HepG2 (cell line): ENCODE results near the gene ZNF428. TPM values are rescaled to one million over a fixed set of nuclear protein-coding genes. Genes with fewer than 3 reads are reported as not detected.

Experiments used
- ERF ChIP-seq: IDR thresholded peaks from 2 replicates; pipeline ENCODE4 v1.6.1; 2018; ENCODE audit warnings: missing biosample characterization, missing genetic modification reagents
- FOXC1 ChIP-seq: sonication (generic); formaldehyde crosslinking; IDR thresholded peaks from 2 replicates; pipeline ENCODE4 v1.8.0; 2022; ENCODE audit warnings: mild to moderate bottlenecking, missing genetic modification reagents, borderline replicate concordance
- GMEB2 ChIP-seq: IDR thresholded peaks from 2 replicates; pipeline ENCODE4 v1.6.1; 2016; ENCODE audit warnings: missing biosample characterization, missing genetic modification reagents, low read depth
- KAT8 ChIP-seq: IDR thresholded peaks from 2 replicates; pipeline ENCODE4 v1.6.1; 2016; ENCODE audit warnings: missing genetic modification reagents, missing compliant biosample characterization
- MIXL1 ChIP-seq: IDR thresholded peaks from 2 replicates; pipeline ENCODE4 v1.6.1; 2016
- NCOR1 ChIP-seq: fragments of 200-600 bp; sonication (generic); IDR thresholded peaks from 2 replicates; pipeline ENCODE4 v1.7.0; 2017; ENCODE audit warnings: antibody characterized with exemption, low read length, borderline replicate concordance
- POLR2AphosphoS5 ChIP-seq: IDR thresholded peaks from 2 replicates; pipeline ENCODE4 v1.6.1; 2012; ENCODE audit warnings: low read depth, low read length
- RARG ChIP-seq: sonication (generic); formaldehyde crosslinking; IDR thresholded peaks from 2 replicates; pipeline ENCODE4 v1.4.0; 2020; ENCODE audit warnings: low read depth, mild to moderate bottlenecking, missing genetic modification reagents
- SP2 ChIP-seq: sonication (generic); formaldehyde crosslinking; IDR thresholded peaks from 2 replicates; pipeline ENCODE4 v1.5.1; 2020; ENCODE audit warnings: mild to moderate bottlenecking, missing genetic modification reagents
- SRSF1 ChIP-seq: fragments of 200-400 bp; formaldehyde crosslinking; optimal IDR thresholded peaks from 2 replicates; pipeline ENCODE3; 2017; ENCODE audit warnings: mild to moderate bottlenecking, low read depth, low read length, moderate library complexity
- SSRP1 ChIP-seq: IDR thresholded peaks from 2 replicates; pipeline ENCODE4 v1.6.1; 2016; ENCODE audit warnings: control low read depth
- TRAFD1 ChIP-seq: sonication (generic); formaldehyde crosslinking; IDR thresholded peaks from 2 replicates; pipeline ENCODE4 v1.5.1; 2020; ENCODE audit warnings: missing genetic modification reagents, mild to moderate bottlenecking, borderline replicate concordance
- TSC22D2 ChIP-seq: sonication (generic); formaldehyde crosslinking; IDR thresholded peaks from 2 replicates; pipeline ENCODE4 v1.5.1; 2020; ENCODE audit warnings: missing genetic modification reagents, mild to moderate bottlenecking, borderline replicate concordance
- ZMYM4 ChIP-seq: sonication (generic); formaldehyde crosslinking; IDR thresholded peaks from 2 replicates; pipeline ENCODE4 v1.8.1; 2023; ENCODE audit warnings: mild to moderate bottlenecking, missing genetic modification reagents
- ZNF180 ChIP-seq: sonication (generic); formaldehyde crosslinking; IDR thresholded peaks from 2 replicates; pipeline ENCODE4 v1.4.0; 2020; ENCODE audit warnings: low read depth, missing genetic modification reagents, borderline replicate concordance
- ZNF276 ChIP-seq: sonication (generic); formaldehyde crosslinking; IDR thresholded peaks from 2 replicates; pipeline ENCODE4 v1.4.0; 2020; ENCODE audit warnings: mild to moderate bottlenecking, low read depth, missing genetic modification reagents
- ZNF468 ChIP-seq: sonication (generic); formaldehyde crosslinking; IDR thresholded peaks from 2 replicates; pipeline ENCODE4 v1.8.0; 2022; ENCODE audit warnings: mild to moderate bottlenecking, moderate library complexity, missing genetic modification reagents
- ZNF501 ChIP-seq: sonication (generic); formaldehyde crosslinking; IDR thresholded peaks from 2 replicates; pipeline ENCODE4 v1.5.1; 2020; ENCODE audit warnings: mild to moderate bottlenecking, moderate library complexity, missing genetic modification reagents
- ZNF7 ChIP-seq: IDR thresholded peaks from 2 replicates; pipeline ENCODE4 v1.6.1; 2016; ENCODE audit warnings: missing biosample characterization, missing genetic modification reagents
- ZNF720 ChIP-seq: sonication (generic); formaldehyde crosslinking; IDR thresholded peaks from 2 replicates; pipeline ENCODE4 v1.4.0; 2020; ENCODE audit warnings: missing genetic modification reagents
- ZNF788 ChIP-seq: sonication (generic); formaldehyde crosslinking; IDR thresholded peaks from 2 replicates; pipeline ENCODE4 v1.5.0; 2020; ENCODE audit warnings: mild to moderate bottlenecking, missing genetic modification reagents, borderline replicate concordance
- polyA plus RNA-seq, 8 experiments: library from polyadenylated mRNA; depleted of rRNA in 3 of 8; stranded (reverse) in 7 of 8; unstranded in 1 of 8; fragments of >200 nt; fragmentation: Illumina TruSeq in 4 of 8; extraction: Trizol in 4 of 8; gene quantifications; 2 replicates each; pipeline versions ENCODE4 v1.2.1 to v1.2.3, GENCODE V29; 2011 to 2016; ENCODE audit warnings: low read depth in 4 of 8, missing spikeins in 1 of 8, mixed read lengths in 1 of 8; ENCODE audit not compliant: insufficient read depth in 1 of 8
- total RNA-seq, 5 experiments: library from RNA; depleted of rRNA; stranded (reverse); fragments of >200 nt; fragmentation: Illumina TruSeq; extraction: Trizol; gene quantifications; 2 replicates each; pipeline ENCODE4 v1.2.3, GENCODE V29; 2016; ENCODE audit warnings: low read depth in 1 of 5
- TF ChIP-seq, protein P1 (sequence below): sonication (generic); formaldehyde crosslinking; IDR thresholded peaks from 2 replicates; pipeline ENCODE4 v1.4.0; 2020; ENCODE audit warnings: missing genetic modification reagents, mild to moderate bottlenecking, borderline replicate concordance
- TF ChIP-seq, protein P2 (sequence below): IDR thresholded peaks from 2 replicates; pipeline ENCODE4 v1.6.1; 2016; ENCODE audit warnings: missing genetic modification reagents, missing compliant biosample characterization

ZNF428 gene
- total and polyA plus RNA-seq, 2 of the 13 experiments (the other 11 are each of a cell fraction or from before 2014, with no cell fraction given), result 10.4 to 26.9 TPM

- TF ChIP-seq TSC22D2 (CRISPR knock-in tag) (peak; percentile 32; the same call in 1 of the 2 replicates), ZNF7 (no peak), ZNF720 (CRISPR knock-in tag) (no peak), ZNF468 (CRISPR knock-in tag) (0 out of 2 replicates have a peak, but pooled peaks have one; percentile 3), TRAFD1 (peak; percentile 22; the same call in 1 of the 2 replicates), ZNF788 (CRISPR knock-in tag) (peak; percentile 86), SRSF1 (no peak), ZMYM4 (CRISPR knock-in tag) (peak; percentile 38; the same call in 1 of the 2 replicates), ZNF501 (CRISPR knock-in tag) (peak; percentile 89; the same call in 1 of the 2 replicates), ZNF180 (no peak), NCOR1 (no peak), GMEB2 (no peak), FOXC1 (no peak), SP2 (0 out of 2 replicates have a peak, but pooled peaks have one; percentile 17), KAT8 (CRISPR knock-in tag) (peak; percentile 68), ERF (CRISPR knock-in tag) (peak; percentile 49; the same call in 1 of the 2 replicates), SSRP1 (CRISPR knock-in tag) (0 out of 2 replicates have a peak, but pooled peaks have one; percentile 35), RARG (CRISPR knock-in tag) (0 out of 2 replicates have a peak, but pooled peaks have one; percentile 16), MIXL1 (CRISPR knock-in tag) (0 out of 2 replicates have a peak, but pooled peaks have one; percentile 11), POLR2AphosphoS5 (peak; percentile 76), ZNF276 (CRISPR knock-in tag) (peak; percentile 85; the same call in 1 of the 2 replicates)
- TF ChIP-seq, protein P1, sequence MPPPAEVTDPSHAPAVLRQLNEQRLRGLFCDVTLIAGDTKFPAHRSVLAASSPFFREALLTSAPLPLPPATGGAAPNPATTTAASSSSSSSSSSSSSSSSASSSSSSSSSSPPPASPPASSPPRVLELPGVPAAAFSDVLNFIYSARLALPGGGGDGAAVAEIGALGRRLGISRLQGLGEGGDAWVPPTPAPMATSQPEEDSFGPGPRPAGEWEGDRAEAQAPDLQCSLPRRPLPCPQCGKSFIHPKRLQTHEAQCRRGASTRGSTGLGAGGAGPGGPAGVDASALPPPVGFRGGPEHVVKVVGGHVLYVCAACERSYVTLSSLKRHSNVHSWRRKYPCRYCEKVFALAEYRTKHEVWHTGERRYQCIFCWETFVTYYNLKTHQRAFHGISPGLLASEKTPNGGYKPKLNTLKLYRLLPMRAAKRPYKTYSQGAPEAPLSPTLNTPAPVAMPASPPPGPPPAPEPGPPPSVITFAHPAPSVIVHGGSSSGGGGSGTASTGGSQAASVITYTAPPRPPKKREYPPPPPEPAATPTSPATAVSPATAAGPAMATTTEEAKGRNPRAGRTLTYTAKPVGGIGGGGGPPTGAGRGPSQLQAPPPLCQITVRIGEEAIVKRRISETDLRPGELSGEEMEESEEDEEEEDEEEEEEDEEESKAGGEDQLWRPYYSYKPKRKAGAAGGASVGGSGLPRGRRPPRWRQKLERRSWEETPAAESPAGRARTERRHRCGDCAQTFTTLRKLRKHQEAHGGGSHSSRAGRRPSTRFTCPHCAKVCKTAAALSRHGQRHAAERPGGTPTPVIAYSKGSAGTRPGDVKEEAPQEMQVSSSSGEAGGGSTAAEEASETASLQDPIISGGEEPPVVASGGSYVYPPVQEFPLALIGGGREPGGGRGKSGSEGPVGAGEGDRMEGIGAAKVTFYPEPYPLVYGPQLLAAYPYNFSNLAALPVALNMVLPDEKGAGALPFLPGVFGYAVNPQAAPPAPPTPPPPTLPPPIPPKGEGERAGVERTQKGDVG, result no peak
- TF ChIP-seq, protein P2, sequence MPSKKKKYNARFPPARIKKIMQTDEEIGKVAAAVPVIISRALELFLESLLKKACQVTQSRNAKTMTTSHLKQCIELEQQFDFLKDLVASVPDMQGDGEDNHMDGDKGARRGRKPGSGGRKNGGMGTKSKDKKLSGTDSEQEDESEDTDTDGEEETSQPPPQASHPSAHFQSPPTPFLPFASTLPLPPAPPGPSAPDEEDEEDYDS (CRISPR knock-in tag), result peak; percentile 62
These were observed 538 bp downstream of the ZNF428 start (continued) for GRCh38 chr19:43618921-43619261.
